Motor neuron (in vitro differentiated cells): ENCODE data around the gene RFK. TPM values are rescaled to one million over a fixed set of nuclear protein-coding genes. Genes with fewer than 3 reads are reported as not detected.

Source experiments
- ATAC-seq, 8 experiments: fragments of 200-7000 bp; cut with Tn5 transposase; replicated peaks in 6 of 8; 2 replicates each; pipeline ENCODE4 v1.8.0; 2021; ENCODE audit warnings: mild to moderate bottlenecking in 8 of 8, moderate library complexity in 8 of 8
- H3K27ac ChIP-seq, 2 donors: fragments of 250-450 bp; sonication (Bioruptor Pico); 2 replicates each; pipeline ENCODE4 v1.9.0; 2021; ENCODE audit warnings: antibody characterized with exemption in 2 of 2, mild to moderate bottlenecking in 2 of 2, moderate library complexity in 1 of 2
- H3K4me1 ChIP-seq, 2 donors: fragments of 250-450 bp; sonication (Bioruptor Pico); replicated peaks in 1 of 2; 2 replicates each; pipeline ENCODE4 v1.6.1; 2021; ENCODE audit warnings: antibody characterized with exemption in 2 of 2, mild to moderate bottlenecking in 2 of 2, moderate library complexity in 1 of 2
- H3K4me3 ChIP-seq, 5 donors: fragments of 250-450 bp; sonication (Bioruptor Pico); 2 replicates each; pipeline ENCODE4 v1.9.0; 2021; ENCODE audit warnings: antibody characterized with exemption in 5 of 5, mild to moderate bottlenecking in 5 of 5, moderate library complexity in 4 of 5
- WGBS, 10 experiments: fragments of 450-650 bp; shearing (Covaris generic); methylation state at CpG; one replicate each; pipeline ENCODE4 v1.0.0; 2022; 5-methylcytosine and 5-hydroxymethylcytosine counted together
- in situ Hi-C, 9 experiments: fragments of 400-800 bp; cut with MboI; loops; one replicate each; pipeline ENCODE4 v1.15.0; 2021; ENCODE audit warnings: low sequenced_read_pairs in 9 of 9, low pct_unique_long_range_greater_than_20kb in 2 of 9; ENCODE audit not compliant: unreplicated experiment in 9 of 9
- total RNA-seq, 8 experiments: library from RNA; unstranded; fragments of 300-600 nt; gene quantifications; 2 replicates each; pipeline versions ENCODE4 v1.2.3 to v1.2.4, GENCODE V29; 2022

RFK gene
- total RNA-seq, 8 experiments from 2014 or later, result 12.0 to 48.9 (median 22.2) TPM

GRCh38 chr9:76424491-76424890 lies 30.3 kb upstream of the RFK start:
- Histone ChIP-seq H3K4me1 (no peaks in the 10 kb centered on the region), H3K4me3 (no peak overlapping the region), H3K27ac (no peak overlapping the region)
- no peak for ATAC-seq
- WGBS, 10 experiments, result 70 to 100% (median 96%) methylated on average over 1 to 4 of the region's 4 CpGs
- in situ Hi-C loops, result no loop called here

GRCh38 chr9:76423216-76424177 lies 29.3 kb upstream of the RFK start:
- in situ Hi-C loops, result no loop called here
- ATAC-seq, result no peak

GRCh38 chr9:76419782-76420380 lies 25.7 kb upstream of the RFK start:
- ATAC-seq, result peak in 3 of 8 experiments; percentile 27 to 63 (median 46)
- Histone ChIP-seq H3K27ac (no peak overlapping the region), H3K4me3 (no peak overlapping the region), H3K4me1 (no peaks in the 10 kb centered on the region)
- 42 to 100% (median 88%) methylated on average over 1 to 2 of the region's 2 CpGs; no CpG with 5 or more reads in 1 of the 10 experiments for WGBS, 10 experiments
- in situ Hi-C loops, result no loop called here

More at GRCh38 chr9:76423216-76424177, 29.3 kb upstream of the RFK start:
- no peak overlapping the region for H3K4me3 ChIP-seq
- 50 to 100% (median 87%) methylated on average over 1 to 2 of the region's 2 CpGs; no CpG with 5 or more reads in 2 of the 10 experiments for WGBS, 10 experiments
- H3K4me1 ChIP-seq, result no peaks in the 10 kb centered on the region
- no peak overlapping the region for H3K27ac ChIP-seq

GRCh38 chr9:76417394-76417793 lies 23.2 kb upstream of the RFK start:
- no peaks in the 10 kb centered on the region for H3K4me1 ChIP-seq
- in situ Hi-C loops, result no loop called here
- no peak for ATAC-seq
- H3K27ac ChIP-seq, result no peak overlapping the region
- 0 to 86% (median 29%) methylated on average over 1 of the region's 1 CpG; no CpG with 5 or more reads in 2 of the 10 experiments for WGBS, 10 experiments
- H3K4me3 ChIP-seq, result no peak overlapping the region

DNA sequence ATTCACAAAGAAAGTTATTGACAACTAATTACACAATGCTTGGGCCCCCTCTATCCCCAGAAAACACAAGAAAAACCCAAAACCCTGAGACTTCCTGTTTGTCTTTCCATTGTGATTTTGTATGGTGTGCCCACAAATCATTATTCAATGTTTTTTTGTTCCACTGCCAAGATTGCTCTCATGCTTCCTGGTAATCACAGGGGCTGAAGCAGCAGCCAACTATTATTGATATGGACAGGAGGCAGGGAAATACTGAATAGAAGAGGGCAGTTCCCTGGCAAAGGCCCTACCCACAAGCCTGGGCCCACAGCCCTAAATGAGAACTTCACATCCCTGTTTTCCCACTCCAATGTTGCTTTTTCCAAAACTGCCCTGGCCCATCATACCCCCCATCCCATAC lies 21.5 kb upstream of the RFK start:
- Histone ChIP-seq H3K4me1 (no peaks in the 10 kb centered on the region), H3K4me3 (no peak overlapping the region), H3K27ac (no peak overlapping the region)
- ATAC-seq, result peak in 2 of 8 experiments; percentile 37 to 40
- in situ Hi-C loops, result no loop called here

DNA sequence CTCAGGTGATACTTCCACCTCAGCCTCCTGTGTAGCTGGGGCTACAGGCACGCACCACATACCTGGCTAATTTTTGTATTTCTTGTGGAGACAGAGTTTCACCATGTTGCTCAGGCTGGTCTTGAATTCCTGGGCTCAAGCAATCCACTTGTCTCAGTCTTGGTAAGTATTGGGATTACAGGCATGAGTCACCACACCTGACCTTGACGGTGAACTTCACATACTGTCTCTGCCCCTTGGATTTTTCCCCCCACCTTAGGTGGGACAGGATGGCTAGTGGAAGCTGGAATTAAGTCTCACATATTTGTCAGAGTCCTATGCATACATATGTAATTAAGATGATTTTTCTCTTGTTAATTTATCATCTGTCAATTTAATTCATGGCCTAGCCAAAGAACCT lies 20.9 kb upstream of the RFK start:
- in situ Hi-C loops, result no loop called here
- H3K27ac ChIP-seq, result no peak overlapping the region
- 100% methylated on average over 1 to 2 of the region's 2 CpGs; no CpG with 5 or more reads in 6 of the 10 experiments for WGBS, 10 experiments
- no peaks in the 10 kb centered on the region for H3K4me1 ChIP-seq
- ATAC-seq, result no peak
- H3K4me3 ChIP-seq, result no peak overlapping the region

GRCh38 chr9:76414661-76415060 lies 20.4 kb upstream of the RFK start:
- H3K27ac ChIP-seq, result no peak overlapping the region
- no peak for ATAC-seq
- WGBS, 10 experiments, result 40 to 100% (median 86%) methylated on average over 1 to 4 of the region's 4 CpGs; no CpG with 5 or more reads in 1 of the 10 experiments

GRCh38 chr9:76413658-76414057 lies 19.4 kb upstream of the RFK start:
- Histone ChIP-seq H3K4me3 (no peak overlapping the region), H3K4me1 (no peaks in the 10 kb centered on the region), H3K27ac (no peak overlapping the region)
- ATAC-seq, result no peak
- in situ Hi-C loops, result no loop called here

More at GRCh38 chr9:76414661-76415060, 20.4 kb upstream of the RFK start:
- no peak overlapping the region for H3K4me3 ChIP-seq
- in situ Hi-C loops, result no loop called here
- H3K4me1 ChIP-seq, result no peaks in the 10 kb centered on the region

GRCh38 chr9:76412638-76413037 lies 18.4 kb upstream of the RFK start:
- no peak overlapping the region for H3K4me3 ChIP-seq
- no peaks in the 10 kb centered on the region for H3K4me1 ChIP-seq
- WGBS, 10 experiments, result 17 to 100% (median 60%) methylated on average over 1 to 2 of the region's 2 CpGs; no CpG with 5 or more reads in 3 of the 10 experiments
- in situ Hi-C loops, result no loop called here
- ATAC-seq, result no peak
- H3K27ac ChIP-seq, result no peak overlapping the region

DNA sequence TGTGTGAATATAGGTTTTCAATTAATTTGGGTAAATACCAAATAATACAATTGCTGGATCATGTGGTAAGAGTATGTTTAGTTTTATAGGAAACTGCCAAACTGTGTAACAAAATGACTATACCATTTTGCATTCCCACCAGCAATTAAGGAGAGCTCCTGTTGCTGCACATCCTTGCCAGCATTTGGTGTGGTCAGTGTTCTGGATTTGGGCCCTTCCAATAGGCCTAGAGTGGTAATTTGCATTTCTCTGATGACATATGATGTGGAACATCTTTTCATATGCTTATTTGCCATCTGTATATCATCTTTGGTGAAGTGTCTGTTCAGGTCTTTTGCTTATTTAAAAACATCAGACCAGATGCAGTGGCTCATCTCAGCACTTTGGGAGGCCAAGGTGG lies 11.6 kb upstream of the RFK start:
- ATAC-seq, result peak in 2 of 8 experiments; percentile 67 to 69
- Histone ChIP-seq H3K27ac (no peak overlapping the region), H3K4me3 (no peak overlapping the region), H3K4me1 (no peaks in the 10 kb centered on the region)
- in situ Hi-C loops, result no loop called here

DNA sequence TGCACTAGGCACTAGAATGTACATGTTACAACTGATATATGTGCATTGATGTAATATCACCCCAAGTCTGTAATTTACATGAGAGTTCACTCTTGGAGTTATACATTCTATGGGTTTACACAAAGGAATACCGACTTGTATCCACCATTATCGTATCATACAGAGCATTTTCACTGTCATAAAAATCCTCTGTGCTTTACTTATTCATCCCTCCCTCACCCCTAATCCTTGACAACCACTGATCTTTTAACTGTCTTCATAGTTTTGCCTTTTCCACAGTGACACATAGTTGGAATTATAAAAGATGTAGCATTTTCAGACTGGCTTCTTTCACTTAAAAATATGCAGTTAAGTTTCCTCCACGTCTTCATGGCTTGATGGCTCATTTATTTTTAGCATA lies 11.1 kb upstream of the RFK start:
- in situ Hi-C loops, result no loop called here

GRCh38 chr9:76404401-76404800 lies 10.2 kb upstream of the RFK start:
- ATAC-seq, result no peak
- no peak overlapping the region for H3K27ac ChIP-seq
- in situ Hi-C loops, result no loop called here
- H3K4me3 ChIP-seq, result no peak overlapping the region
- 60 to 100% (median 100%) methylated on average over 1 of the region's 1 CpG; no CpG with 5 or more reads in 4 of the 10 experiments for WGBS, 10 experiments
- no peaks in the 10 kb centered on the region for H3K4me1 ChIP-seq

More for the DNA sequence above, 11.1 kb upstream of the RFK start:
- no peaks in the 10 kb centered on the region for H3K4me1 ChIP-seq
- 43 to 80% (median 61%) methylated on average over 1 to 3 of the region's 3 CpGs; no CpG with 5 or more reads in 2 of the 10 experiments for WGBS, 10 experiments
- H3K4me3 ChIP-seq, result no peak overlapping the region
- ATAC-seq, result no peak
- H3K27ac ChIP-seq, result no peak overlapping the region

DNA sequence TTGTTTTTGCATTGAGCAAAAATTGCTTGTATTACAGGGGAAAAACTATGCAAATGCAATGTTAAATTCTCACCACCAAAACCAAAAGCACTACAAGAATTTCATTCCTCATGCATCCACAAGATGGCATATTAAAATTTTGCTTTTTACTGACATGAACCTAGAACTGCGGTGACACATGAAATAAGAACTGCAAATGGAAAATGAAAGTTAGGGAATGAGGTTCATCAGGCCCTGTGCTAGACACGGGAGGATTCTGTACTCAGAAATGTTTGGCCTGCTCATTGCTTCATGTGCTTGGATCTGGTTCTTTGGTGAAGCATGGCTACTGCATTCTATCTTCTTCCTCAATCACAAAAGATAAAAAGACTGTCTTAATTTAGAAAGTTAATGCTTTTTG lies 9.1 kb upstream of the RFK start:
- no peak overlapping the region for H3K27ac ChIP-seq
- H3K4me3 ChIP-seq, result no peak overlapping the region
- in situ Hi-C loops, result no loop called here
- no peaks in the 10 kb centered on the region for H3K4me1 ChIP-seq
- ATAC-seq, result peak in 3 of 8 experiments; percentile 80 to 88 (median 88)
- 0 to 88% (median 76%) methylated on average over 1 to 2 of the region's 2 CpGs; no CpG with 5 or more reads in 1 of the 10 experiments for WGBS, 10 experiments
